HG03097 (cell line): Measurements from ENCODE around the gene PCSK5.

Experiments
- ATAC-seq: cut with Tn5 transposase; IDR thresholded peaks from one replicate; pipeline ENCODE4 v1.9.1; 2021; ENCODE audit not compliant: unreplicated experiment, low FRiP score

The PCSK5 gene

DNA sequence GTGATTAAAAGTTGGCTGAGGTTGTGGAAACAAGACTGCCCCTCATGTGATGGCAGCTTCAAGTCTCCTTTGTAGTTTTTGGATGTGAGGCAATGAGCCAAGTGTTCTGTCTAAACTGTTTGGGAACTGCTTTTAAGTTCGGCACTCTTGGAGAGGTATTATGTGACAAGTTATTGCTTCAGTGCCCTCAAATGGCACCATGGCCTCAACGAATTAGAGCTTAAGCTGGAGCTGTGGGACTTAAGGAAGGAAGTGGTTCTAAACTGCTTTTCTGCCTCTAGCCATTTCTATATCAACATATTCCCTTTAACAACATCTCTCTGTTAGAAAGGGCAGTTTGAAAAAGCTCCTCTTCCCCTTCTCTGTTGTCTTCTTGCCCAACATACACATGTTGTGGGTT lies 276.1 kb downstream of the PCSK5 start:
- ATAC-seq: no peak

DNA sequence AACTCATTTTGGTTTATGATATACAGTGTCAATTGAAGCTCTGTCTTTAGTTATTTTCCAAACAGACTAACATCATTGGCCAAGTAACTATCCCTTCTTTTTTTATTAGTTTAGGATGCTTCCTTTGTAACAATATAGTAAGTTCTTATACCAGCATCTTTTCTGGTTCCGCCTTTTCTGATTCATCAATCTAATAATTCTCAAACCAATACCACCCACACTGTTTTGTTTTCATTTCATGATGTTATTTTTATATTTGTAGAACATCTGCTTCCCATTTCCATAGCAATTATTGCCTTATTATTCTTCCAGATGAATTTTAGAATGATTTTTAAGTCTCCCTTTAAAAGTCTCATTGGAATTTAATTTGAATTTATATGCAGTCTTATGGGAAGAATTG lies 285.7 kb downstream of the PCSK5 start:
- ATAC-seq: no peak

DNA sequence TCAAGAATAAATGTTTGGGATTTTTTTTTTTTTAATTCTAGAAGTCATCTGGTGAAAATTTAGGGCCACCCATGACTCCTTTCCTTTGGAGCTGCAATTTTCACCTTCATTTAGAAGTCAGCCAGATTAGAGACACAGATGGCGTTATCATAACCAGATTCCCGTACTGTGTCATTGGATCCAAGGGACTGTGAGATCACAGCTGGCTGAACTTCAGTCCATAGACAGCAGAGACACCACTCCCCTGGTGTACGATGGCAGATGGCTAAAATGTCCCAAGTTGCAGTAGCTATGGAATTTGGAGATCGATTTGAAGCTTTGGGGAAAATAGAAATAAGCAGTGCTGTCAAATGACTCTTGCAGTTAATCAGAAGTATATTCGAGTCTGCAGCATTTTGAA lies 287.5 kb downstream of the PCSK5 start:
- ATAC-seq: no peak

GRCh38 chr9:76180541-76180940 lies 290.1 kb downstream of the PCSK5 start:
- ATAC-seq: no peak

GRCh38 chr9:76181020-76181641 lies 290.7 kb downstream of the PCSK5 start:
- no peak for ATAC-seq

DNA sequence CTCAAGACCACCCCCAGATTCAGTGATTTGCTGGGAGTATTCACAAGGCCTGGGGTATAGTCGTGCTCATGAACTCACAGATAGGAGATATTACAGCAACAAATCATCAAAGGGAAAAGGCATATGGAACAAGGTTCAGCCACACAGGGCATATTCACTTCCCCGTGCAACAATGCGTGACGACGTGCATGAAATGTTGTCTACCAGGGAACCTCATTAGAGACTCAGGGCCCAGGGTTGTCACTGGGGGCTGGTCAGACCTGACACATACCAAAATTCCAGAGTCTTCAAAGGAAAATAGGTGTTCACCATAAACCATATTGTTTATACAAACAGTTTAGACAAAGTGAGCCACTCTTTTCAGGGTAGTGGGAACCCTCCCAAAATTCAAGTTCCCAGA lies 291.3 kb downstream of the PCSK5 start:
- no peak for ATAC-seq

DNA sequence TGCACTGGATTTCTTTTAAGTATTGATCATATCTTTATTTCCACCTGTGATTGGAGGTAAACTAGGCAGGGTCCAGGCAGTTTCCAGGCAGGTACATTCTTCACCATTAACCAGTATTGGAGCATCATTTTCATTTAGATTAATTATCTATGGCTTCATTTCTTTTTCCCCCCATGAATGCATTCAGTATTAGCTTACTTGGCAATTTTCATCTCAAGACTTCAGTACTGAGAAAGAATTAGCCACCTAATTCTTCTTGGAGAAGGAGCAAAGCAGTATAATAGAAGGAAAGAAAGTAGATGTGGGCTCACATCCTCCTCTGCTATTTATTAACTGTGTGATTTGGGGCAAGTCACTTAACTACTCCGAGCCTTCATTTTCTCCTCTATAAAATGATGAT lies 295.0 kb downstream of the PCSK5 start:
- ATAC-seq: no peak

GRCh38 chr9:76188286-76188685 lies 297.8 kb downstream of the PCSK5 start:
- no peak for ATAC-seq

DNA sequence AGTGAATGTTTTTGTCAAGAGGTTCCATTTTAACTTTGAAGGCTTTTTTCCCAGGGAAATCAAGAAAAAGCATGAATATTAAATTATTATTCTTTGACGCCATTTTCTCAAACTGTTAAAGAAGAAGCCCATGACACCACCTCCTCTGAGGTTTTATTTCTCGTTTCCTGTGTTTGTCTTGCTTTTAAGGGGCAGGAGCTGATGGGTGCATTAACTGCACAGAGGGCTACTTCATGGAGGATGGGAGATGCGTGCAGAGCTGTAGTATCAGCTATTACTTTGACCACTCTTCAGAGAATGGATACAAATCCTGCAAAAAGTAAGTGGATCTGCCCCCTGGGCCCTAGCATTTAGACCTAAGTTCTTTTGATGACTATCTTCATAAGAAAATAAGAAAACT lies 298.4 kb downstream of the PCSK5 start:
- ATAC-seq: no peak

DNA sequence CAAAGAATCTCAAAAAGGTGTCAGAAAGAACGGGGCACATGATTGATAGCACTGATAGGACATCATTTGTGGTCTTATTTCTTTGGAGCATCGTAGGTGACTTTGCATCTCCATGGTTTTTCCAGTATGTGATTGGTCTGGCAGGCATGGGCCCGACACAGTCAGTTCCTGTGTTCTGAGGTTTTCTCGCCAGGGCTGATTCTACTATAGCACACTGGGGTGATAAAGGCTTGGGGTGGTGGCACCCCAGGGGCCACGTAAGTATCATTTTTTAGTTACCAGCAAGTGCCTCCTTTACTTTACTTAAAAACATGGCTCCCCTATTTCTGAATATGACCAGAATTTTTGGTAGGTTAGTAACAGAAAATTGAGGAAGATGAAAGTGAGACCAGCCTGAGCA lies 301.0 kb downstream of the PCSK5 start:
- ATAC-seq: no peak

- ATAC-seq: no peak
These were observed 301.5 kb downstream of the PCSK5 start for GRCh38 chr9:76192013-76192412.

DNA sequence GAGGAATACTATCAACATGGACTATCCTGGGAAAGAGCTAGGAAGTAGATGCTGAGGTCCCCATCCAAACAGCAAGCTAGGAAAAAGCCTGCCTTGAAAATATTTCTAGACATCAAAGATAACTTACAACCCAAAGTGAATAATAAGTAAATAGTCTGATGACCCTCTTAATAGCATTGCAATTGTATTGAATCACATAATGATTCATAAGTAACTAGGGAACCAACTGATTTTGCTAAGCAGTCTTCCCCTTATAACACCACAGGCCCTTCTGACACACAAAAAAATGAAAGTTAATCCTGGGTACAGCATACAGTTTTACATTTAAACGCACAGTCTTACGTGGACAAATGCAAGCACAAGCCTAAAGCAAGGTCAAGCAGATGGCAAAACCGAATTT lies 304.4 kb downstream of the PCSK5 start:
- no peak for ATAC-seq

- ATAC-seq: no peak
These were observed 307.9 kb downstream of the PCSK5 start for GRCh38 chr9:76198336-76198735.

GRCh38 chr9:76200315-76200714 lies 309.8 kb downstream of the PCSK5 start:
- ATAC-seq: no peak

GRCh38 chr9:76200745-76201144 lies 310.3 kb downstream of the PCSK5 start:
- no peak for ATAC-seq

DNA sequence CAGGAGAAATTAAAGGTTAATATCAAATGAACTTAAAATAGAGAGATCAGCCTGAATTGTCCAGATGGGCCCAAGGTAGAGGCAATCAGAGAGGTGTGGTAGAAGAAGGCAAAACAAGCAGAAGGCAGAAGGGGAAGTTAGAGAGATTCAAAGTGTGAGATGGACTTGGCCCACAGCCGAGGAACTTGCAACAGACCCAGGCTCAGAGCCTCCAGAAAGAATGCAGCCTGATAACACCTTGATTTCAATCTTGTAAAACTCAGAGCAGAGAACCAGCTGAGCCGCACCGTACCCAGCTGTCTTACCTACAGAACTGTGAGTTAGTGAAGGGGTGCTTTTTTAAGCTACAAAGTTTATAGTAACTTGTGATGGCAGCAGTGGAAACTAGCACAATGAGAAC lies 312.9 kb downstream of the PCSK5 start:
- ATAC-seq: no peak

DNA sequence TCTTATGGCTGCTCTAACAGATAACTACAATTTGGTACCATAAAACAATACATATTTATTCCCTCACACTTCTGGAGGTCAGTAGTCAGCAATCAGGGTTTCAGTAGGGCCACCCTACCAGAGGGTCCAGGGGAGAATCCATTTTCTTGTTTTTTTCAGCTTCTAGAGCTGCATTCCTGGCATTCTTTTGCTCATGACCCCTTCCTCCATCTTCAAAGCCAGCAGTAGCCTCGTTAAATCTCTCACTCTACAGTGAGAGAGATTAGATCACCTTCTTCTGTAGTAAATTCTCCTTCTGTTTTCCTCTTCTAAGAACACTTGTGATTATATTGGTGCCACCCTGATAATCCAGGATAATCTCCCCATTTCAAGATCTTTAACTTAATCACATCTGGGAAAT lies 316.3 kb downstream of the PCSK5 start:
- no peak for ATAC-seq

GRCh38 chr9:76213751-76214150 lies 323.3 kb downstream of the PCSK5 start:
- no peak for ATAC-seq

DNA sequence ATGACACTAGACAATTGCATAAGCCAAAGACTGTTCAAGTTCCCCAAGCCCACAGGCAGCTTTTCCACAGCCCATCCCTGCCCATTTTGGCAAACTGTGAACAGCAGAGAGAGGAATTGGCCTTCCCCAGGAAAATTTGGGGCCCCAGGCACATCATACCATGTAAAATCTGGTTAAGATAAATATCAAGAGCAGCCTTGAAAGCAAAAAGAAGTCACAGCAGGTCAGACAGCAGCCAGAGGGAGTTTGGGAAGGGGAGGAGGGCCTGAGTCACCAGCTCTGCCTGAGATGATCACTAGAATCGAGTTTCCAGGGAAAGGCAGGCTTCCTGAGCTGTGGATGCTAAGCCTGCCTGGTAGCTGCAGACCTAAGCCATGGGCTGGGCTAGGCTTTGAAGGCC lies 324.6 kb downstream of the PCSK5 start:
- ATAC-seq: no peak

- ATAC-seq: no peak
These were observed 325.7 kb downstream of the PCSK5 start for GRCh38 chr9:76216161-76216649.

DNA sequence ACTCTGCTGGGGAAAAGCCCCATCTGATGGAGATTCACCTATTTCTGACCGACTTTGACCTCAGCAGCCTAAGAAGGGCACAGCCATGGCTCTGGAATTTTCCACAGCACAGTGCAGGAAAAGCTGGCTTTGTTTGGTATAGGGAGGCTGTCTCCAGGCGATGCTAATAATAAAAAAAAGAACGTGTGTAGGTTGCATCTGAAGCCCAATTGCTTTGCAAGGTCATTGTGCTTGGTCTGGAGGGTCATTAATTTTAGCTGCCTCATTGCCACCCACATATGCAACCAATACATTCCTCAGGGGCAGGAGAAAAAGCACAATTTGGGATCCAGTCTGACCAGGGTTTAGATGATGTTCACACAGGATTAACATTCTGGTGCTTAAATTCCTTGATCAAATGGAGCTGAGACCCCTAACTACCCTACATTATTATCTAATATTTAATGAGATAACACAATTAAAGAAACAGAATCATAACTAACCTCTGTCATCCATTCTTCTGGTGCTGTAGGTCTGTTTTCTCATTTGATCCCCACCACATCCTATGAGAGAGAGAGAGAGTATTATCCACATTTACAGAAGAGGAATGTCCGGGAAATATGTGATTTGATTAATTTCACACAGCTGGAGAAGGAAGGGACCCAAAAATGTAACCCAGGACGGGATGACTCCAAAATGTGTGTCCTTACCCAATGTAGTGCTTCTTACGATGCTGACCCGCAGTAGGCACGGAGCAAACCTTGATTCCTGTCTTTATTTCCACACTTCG lies 327.8 kb downstream of the PCSK5 start:
- ATAC-seq: no peak

DNA sequence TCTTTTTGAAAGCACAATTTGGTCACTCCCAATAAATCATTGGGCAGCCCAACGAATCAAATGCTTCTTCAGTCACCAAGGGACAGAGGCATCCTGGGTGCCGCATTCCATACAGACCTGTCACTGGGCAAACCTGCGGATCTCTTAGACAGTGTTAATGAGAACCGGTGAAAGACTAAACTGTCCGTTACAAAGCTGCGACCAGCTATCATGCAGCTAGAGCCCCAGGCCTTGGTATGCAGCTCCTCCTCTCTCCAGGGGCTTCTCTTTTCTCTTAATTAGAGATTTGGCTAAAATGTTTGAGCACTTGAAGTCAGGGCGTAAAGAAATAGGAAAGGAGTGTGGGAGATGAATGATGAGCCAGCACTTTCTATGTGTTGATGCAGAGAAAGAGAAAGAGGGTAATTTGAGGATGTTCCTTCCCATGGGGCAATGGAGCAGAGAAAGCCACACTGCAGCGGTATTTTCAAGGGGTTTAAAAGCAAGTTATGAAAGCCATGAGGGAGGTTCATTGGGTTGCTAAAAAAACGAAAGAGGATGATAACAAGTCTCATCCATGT lies 328.5 kb downstream of the PCSK5 start:
- ATAC-seq: no peak
